Measurements from ENCODE around the gene COMMD1.

- TF ChIP-seq, protein P1, sequence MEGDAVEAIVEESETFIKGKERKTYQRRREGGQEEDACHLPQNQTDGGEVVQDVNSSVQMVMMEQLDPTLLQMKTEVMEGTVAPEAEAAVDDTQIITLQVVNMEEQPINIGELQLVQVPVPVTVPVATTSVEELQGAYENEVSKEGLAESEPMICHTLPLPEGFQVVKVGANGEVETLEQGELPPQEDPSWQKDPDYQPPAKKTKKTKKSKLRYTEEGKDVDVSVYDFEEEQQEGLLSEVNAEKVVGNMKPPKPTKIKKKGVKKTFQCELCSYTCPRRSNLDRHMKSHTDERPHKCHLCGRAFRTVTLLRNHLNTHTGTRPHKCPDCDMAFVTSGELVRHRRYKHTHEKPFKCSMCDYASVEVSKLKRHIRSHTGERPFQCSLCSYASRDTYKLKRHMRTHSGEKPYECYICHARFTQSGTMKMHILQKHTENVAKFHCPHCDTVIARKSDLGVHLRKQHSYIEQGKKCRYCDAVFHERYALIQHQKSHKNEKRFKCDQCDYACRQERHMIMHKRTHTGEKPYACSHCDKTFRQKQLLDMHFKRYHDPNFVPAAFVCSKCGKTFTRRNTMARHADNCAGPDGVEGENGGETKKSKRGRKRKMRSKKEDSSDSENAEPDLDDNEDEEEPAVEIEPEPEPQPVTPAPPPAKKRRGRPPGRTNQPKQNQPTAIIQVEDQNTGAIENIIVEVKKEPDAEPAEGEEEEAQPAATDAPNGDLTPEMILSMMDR (IDR thresholded peaks at IDR 0.05), result no peak
- TF ChIP-seq POLR2A (IDR thresholded peaks at IDR 0.05), result no peak
Measured at GRCh38 chr2:62145478-62146100, 240.1 kb downstream of the COMMD1 start.
